Lung (tissue), 12 donors: ENCODE measurements around the gene ABCA4. TPM values are rescaled to one million over a fixed set of nuclear protein-coding genes. Genes with fewer than 3 reads are reported as not detected.
A peak's percentile ranks its signal among the peaks of the same experiment; 100 is the strongest.
"Not testable (repeated sequence)": the region's sequence is repeated elsewhere in the genome, so short reads cannot be mapped to it uniquely, and the experiment has no call there.

Experiments
- ATAC-seq: fragments of 200-7000 bp; cut with Tn5 transposase; one replicate; pipeline ENCODE4 v1.9.1; 2020; ENCODE audit warnings: moderate number of reproducible peaks; ENCODE audit not compliant: insufficient read depth, low FRiP score
- DNase-seq, 3 donors: peaks; one replicate each; pipeline ENCODE4 v3.0.0-alpha.2; 2013 to 2017
- H3K27ac ChIP-seq, 2 donors: one replicate each; pipeline ENCODE4 v1.5.1; 2013; ENCODE audit warnings: mild to moderate bottlenecking in 2 of 2, moderate library complexity in 2 of 2, control low read depth in 1 of 2, inconsistent platforms in 1 of 2, low read depth in 1 of 2, low read length in 1 of 2
- H3K27me3 ChIP-seq, 3 donors: one replicate each; pipeline ENCODE4 v1.5.1; 2013; ENCODE audit warnings: low read length in 2 of 3; ENCODE audit not compliant: control insufficient read depth in 3 of 3, insufficient read depth in 3 of 3
- H3K36me3 ChIP-seq, 4 donors: one replicate each; pipeline ENCODE4 v1.5.1; 2013; ENCODE audit warnings: low read length in 4 of 4, mild to moderate bottlenecking in 1 of 4, moderate library complexity in 1 of 4; ENCODE audit not compliant: control insufficient read depth in 4 of 4, insufficient read depth in 4 of 4
- H3K4me1 ChIP-seq, 5 donors: one replicate each; pipeline ENCODE4 v1.5.1; 2013; ENCODE audit warnings: low read length in 5 of 5, mild to moderate bottlenecking in 2 of 5, moderate library complexity in 1 of 5; ENCODE audit not compliant: control insufficient read depth in 5 of 5, insufficient read depth in 5 of 5
- H3K4me3 ChIP-seq: one replicate; pipeline ENCODE4 v1.5.1; 2013; ENCODE audit warnings: mild to moderate bottlenecking, control low read depth, moderate library complexity
- H3K9ac ChIP-seq, 2 donors: one replicate each; pipeline ENCODE4 v1.5.1; 2013; ENCODE audit warnings: low read length in 2 of 2, control low read depth in 1 of 2; ENCODE audit not compliant: insufficient read depth in 1 of 2
- H3K9me3 ChIP-seq, 4 donors: one replicate each; pipeline ENCODE4 v1.5.1; 2013; ENCODE audit warnings: low read length in 3 of 4, mild to moderate bottlenecking in 1 of 4, moderate library complexity in 1 of 4; ENCODE audit not compliant: control insufficient read depth in 4 of 4, insufficient read depth in 3 of 4
- WGBS, 2 donors: extraction: QIAGEN DNeasy Blood & Tissue Kit; methylation state at CpG; one replicate each; pipeline ENCODE4 v1.1.7; 2013; 5-methylcytosine and 5-hydroxymethylcytosine counted together
- polyA plus RNA-seq, 2 donors: library from polyadenylated mRNA; stranded (reverse); fragments of 200-250 nt; gene quantifications; one replicate each; pipeline ENCODE4 v1.2.1, GENCODE V29; 2013
- total RNA-seq, 2 donors: library from RNA; depleted of rRNA in 1 of 2; stranded (reverse); fragments of >200 nt in 1 of 2; gene quantifications; one replicate each; pipeline ENCODE4 v1.2.1, GENCODE V29; 2014 to 2021
- TF ChIP-seq, protein P1 (sequence below): IDR thresholded peaks from 2 replicates; pipeline ENCODE4 v1.5.1; 2012; ENCODE audit warnings: mild to moderate bottlenecking; ENCODE audit errors: control extremely low read depth, extremely low read depth
- donor health status: control.
- donor health status: control.
- donor health status: Bipolar disorder and iron deficiency.
- donor health status: healthy.
- donor health status: DM: yes; HTN: yes; CAD: no.

The ABCA4 gene
- total and polyA plus RNA-seq, 4 donors: 0.21 to 1.0 (median 0.67) TPM

DNA sequence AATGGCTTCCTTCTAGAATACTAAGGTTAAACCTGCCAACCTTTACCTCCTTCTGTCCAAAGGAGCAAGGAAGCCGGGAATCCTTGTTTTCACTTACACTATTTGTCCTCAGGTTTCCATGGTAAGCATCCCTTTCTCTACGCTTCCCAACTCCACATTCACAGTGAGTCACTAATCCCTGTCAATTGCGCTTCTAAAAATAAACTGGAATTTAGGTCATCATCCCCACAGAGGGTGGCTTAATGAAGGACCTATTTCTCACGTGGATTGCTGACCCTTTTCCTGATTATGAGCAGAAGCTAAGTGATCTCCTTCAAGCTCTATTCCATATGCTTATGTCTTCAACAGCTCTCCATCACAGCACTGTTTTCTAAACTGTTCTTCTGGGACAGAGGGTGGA lies 39.9 kb upstream of the ABCA4 start:
- Histone ChIP-seq H3K27me3 (no peaks in the 10 kb centered on the region), H3K27ac (no peak overlapping the region), H3K36me3 (no peaks in the 10 kb centered on the region), H3K4me3 (no peak overlapping the region), H3K9me3 (peaks cover 0 to 3% (median 0%) of the 10 kb centered on the region in 4 donors), H3K9ac (no peak overlapping the region), H3K4me1 (peaks cover 0 to 4% (median 0%) of the 10 kb centered on the region in 5 donors)
- TF ChIP-seq, protein P1, sequence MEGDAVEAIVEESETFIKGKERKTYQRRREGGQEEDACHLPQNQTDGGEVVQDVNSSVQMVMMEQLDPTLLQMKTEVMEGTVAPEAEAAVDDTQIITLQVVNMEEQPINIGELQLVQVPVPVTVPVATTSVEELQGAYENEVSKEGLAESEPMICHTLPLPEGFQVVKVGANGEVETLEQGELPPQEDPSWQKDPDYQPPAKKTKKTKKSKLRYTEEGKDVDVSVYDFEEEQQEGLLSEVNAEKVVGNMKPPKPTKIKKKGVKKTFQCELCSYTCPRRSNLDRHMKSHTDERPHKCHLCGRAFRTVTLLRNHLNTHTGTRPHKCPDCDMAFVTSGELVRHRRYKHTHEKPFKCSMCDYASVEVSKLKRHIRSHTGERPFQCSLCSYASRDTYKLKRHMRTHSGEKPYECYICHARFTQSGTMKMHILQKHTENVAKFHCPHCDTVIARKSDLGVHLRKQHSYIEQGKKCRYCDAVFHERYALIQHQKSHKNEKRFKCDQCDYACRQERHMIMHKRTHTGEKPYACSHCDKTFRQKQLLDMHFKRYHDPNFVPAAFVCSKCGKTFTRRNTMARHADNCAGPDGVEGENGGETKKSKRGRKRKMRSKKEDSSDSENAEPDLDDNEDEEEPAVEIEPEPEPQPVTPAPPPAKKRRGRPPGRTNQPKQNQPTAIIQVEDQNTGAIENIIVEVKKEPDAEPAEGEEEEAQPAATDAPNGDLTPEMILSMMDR: no peak
- no peak for ATAC-seq
- 70 to 84% methylated on average over 4 of the region's 4 CpGs for WGBS, 2 donors
- no peak for DNase-seq

DNA sequence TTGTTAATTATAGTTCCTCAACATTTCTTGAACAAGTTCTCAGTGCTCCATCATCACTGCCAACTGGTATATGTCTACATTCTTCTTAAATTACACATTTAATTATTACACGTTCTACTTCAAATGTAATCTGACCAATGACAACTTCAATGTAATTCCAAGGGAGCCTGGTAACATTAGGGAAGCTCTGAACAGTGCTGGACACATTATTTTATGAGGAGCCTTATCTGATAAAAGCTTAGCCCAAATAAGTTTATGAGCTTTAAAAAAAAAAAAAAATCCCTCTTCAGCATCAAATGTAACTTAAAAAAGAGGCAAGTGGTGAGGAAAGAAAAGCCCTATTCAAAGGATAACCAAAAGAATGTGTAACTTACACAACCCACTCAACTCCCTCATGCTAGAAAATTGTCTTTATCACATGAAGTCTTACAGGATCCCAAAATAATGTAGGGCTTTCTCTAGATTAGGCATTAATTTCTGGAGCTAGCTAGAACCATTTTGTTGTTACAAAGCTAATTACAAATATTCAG lies 35.2 kb upstream of the ABCA4 start:
- no peak overlapping the region for H3K4me3 ChIP-seq
- no peak overlapping the region for H3K9ac ChIP-seq
- H3K4me1 ChIP-seq: peaks cover 0 to 4% (median 0%) of the 10 kb centered on the region in 5 donors
- TF ChIP-seq, protein P1: no peak
- H3K27ac ChIP-seq: no peak overlapping the region
- ATAC-seq (no peak), DNase-seq (no peak)
- no peaks in the 10 kb centered on the region for H3K9me3 ChIP-seq
- WGBS, 2 donors: 73 to 86% methylated on average over 1 of the region's 1 CpG
- H3K36me3 ChIP-seq: no peaks in the 10 kb centered on the region
- H3K27me3 ChIP-seq: no peaks in the 10 kb centered on the region

DNA sequence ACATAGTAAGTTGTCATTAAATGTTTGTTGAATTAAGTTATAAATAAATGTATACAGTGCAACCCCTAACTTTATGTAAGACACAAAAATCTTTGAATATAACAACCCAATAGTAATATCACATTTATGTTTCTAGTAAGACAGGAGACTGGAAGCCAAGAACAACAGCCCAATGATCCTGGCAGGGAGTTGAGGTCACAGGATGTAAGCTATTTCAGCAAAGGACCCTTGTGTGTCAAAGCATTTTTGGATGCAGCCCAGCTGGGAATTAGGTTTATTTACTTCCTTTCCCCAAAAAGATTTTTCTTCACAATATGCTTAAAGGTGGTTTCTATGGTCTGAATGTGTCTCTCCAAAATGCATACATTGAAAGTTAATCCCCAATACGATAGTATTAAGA lies 34.0 kb upstream of the ABCA4 start:
- Histone ChIP-seq H3K27ac (no peak overlapping the region), H3K9ac (no peak overlapping the region), H3K27me3 (no peaks in the 10 kb centered on the region), H3K4me3 (no peak overlapping the region), H3K4me1 (no peaks in the 10 kb centered on the region), H3K36me3 (no peaks in the 10 kb centered on the region), H3K9me3 (no peaks in the 10 kb centered on the region)
- TF ChIP-seq, protein P1: no peak
- DNase-seq: peak in 1 of 3 donors; percentile 31
- ATAC-seq: no peak
- 93 to 94% methylated on average over 1 of the region's 1 CpG for WGBS, 2 donors

DNA sequence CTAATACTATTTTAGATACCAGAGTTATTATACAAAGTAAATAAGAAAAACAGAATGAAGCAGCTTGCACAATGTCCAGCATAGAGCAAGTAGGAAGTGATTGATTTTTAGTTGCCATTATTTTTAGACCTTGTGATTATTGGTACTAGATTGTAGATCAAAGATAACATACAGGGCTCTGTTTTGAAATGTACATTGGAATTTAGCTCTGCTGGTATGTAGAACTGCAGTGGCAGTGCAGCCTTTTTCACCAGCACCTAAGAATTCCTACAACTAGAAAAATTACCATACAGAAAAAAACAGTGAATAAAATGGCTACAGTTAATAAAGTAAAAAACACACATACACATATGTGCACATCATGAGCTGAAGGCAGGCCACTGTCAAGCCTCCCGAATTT lies 32.2 kb upstream of the ABCA4 start:
- no peaks in the 10 kb centered on the region for H3K36me3 ChIP-seq
- no peak overlapping the region for H3K27ac ChIP-seq
- DNase-seq: no peak
- no peaks in the 10 kb centered on the region for H3K9me3 ChIP-seq
- no peak overlapping the region for H3K4me3 ChIP-seq
- H3K9ac ChIP-seq: no peak overlapping the region
- 57 to 79% methylated on average over 1 of the region's 1 CpG for WGBS, 2 donors
- no peaks in the 10 kb centered on the region for H3K4me1 ChIP-seq
- TF ChIP-seq, protein P1: no peak
- no peaks in the 10 kb centered on the region for H3K27me3 ChIP-seq
- no peak for ATAC-seq

DNA sequence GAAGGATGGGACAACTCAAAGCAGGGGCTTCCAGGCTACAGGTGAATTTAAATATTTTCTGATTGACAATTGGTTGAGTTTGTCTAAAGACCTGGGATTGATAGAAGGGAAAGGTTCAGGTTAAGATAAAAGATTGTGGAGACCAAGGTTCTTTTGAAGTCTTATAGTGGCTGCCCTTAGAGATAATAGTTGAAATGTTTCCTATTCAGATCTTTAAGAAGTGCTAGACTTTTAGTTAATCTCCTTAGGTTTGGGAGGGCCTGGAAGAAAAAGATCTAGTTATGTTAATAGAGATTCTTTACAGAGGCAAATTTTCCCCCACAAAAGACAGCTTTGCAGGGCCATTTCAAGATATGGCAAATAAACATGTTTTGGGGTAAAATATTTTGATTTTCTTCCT lies 28.2 kb upstream of the ABCA4 start:
- H3K9me3 ChIP-seq, ATAC-seq, H3K36me3 ChIP-seq, H3K4me1 ChIP-seq, H3K27ac ChIP-seq, H3K9ac ChIP-seq, H3K27me3 ChIP-seq, DNase-seq, H3K4me3 ChIP-seq: not testable (repeated sequence)
